Right lobe of liver (tissue), 4 donors: ENCODE results near the gene CTNND2.

Experiments
- POLR2A ChIP-seq: fragments of 450-650 bp; IDR thresholded peaks from one replicate; pipeline ENCODE4 v1.6.1; 2017; ENCODE audit warnings: antibody characterized with exemption, mild to moderate bottlenecking
- TF ChIP-seq, protein P1 (sequence below), 4 donors: fragments of 200-600 bp in 3 of 4; fragments of 450-650 bp in 1 of 4; IDR thresholded peaks; one replicate each; pipeline versions ENCODE4 v1.5.1 to v1.8.0; 2016 to 2022; ENCODE audit warnings: antibody characterized with exemption in 4 of 4, mild to moderate bottlenecking in 2 of 4
- donor health status: DM: no; HTN: no; CAD: no.
- donor health status: DM: no; HTN: no; CAD: no.
- donor health status: DM: no; HTN: yes; CAD: no.

DNA sequence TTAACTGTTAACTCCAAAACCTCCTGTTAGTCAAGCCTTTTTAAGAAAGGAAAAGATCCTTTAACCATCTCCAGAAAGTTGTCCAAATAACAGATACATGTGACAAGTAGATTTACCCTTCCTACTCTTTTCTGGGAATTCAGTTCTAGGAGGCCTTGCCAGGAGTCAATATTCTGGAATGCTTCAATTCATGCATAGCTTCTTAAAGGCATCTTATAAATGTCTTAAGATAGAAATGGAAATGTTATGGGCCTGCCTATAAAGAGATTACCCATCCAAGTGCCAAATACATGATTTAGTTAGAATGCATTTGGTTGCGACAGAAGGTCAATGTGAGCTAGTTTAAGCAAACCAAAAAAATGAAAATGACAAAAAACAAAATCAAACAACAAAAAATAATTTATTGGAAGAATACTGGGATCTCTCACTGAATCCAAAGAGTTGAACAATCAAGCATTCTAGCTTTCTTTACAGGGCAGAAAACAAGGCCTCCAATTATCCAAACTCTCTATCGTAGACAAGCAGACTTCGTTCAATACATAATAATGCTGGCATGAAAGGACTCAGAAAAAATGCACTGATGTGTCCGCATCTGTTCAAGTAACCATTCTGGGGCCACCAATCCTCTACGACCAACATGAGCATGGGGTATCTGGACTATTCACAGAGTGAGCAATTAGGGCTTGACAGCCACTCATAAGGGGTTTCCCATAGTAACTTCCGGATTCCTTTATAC, 188.6 kb downstream of the CTNND2 start:
- TF ChIP-seq POLR2A, result no peak
- TF ChIP-seq, protein P1, sequence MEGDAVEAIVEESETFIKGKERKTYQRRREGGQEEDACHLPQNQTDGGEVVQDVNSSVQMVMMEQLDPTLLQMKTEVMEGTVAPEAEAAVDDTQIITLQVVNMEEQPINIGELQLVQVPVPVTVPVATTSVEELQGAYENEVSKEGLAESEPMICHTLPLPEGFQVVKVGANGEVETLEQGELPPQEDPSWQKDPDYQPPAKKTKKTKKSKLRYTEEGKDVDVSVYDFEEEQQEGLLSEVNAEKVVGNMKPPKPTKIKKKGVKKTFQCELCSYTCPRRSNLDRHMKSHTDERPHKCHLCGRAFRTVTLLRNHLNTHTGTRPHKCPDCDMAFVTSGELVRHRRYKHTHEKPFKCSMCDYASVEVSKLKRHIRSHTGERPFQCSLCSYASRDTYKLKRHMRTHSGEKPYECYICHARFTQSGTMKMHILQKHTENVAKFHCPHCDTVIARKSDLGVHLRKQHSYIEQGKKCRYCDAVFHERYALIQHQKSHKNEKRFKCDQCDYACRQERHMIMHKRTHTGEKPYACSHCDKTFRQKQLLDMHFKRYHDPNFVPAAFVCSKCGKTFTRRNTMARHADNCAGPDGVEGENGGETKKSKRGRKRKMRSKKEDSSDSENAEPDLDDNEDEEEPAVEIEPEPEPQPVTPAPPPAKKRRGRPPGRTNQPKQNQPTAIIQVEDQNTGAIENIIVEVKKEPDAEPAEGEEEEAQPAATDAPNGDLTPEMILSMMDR (IDR thresholded peaks at IDR 0.05), result no peak
